ENCODE measurements around the gene PLA2G10.
"Not testable (repeated sequence)": the region's sequence is repeated elsewhere in the genome, so short reads cannot be mapped to it uniquely, and the experiment has no call there.

DNA sequence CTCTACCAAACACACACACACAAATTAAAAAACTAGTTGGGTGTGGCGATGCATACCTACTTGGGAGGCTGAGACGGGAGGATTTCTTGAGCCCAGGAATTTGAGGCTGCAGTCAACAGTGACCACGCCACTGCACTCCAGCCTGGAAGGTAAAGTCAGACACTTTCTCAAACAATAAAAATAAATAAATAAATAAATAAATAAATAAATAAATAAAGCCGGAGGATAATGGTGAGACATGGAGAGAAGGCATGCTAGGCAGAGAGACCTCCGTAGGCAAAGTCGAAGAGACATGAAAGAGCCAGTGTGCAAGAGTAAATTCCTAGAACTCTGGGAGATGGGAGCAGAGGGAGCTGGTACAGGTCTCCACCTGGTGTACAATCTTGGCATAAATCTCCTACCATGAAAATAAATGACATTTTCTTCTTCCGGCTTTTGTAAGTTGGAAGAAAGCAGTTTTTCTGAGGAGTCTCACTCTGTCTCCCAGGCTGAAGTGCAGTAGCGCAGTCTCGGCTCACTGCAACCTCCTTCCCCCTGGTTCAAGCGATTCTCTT is 46.8 kb upstream of the PLA2G10 start:
- TF ChIP-seq ZFX (CRISPR knock-in tag; IDR thresholded peaks at IDR 0.05); TAF1 (IDR thresholded peaks at IDR 0.05; ENCODE audit: control insufficient read depth, extremely low read depth, insufficient read depth, low read length, severe bottlenecking); JUN (IDR thresholded peaks at IDR 0.05; ENCODE audit: borderline replicate concordance, low read depth, low read length); JUN (CRISPR knock-in tag; IDR thresholded peaks at IDR 0.05; ENCODE audit: borderline replicate concordance): not testable (repeated sequence)
